ENCODE results near the gene PTPN23.

GRCh38 chr3:47340866-47341265 lies 40.0 kb upstream of the PTPN23 start:
- TF ChIP-seq CTCF (IDR thresholded peaks at IDR 0.05; ENCODE audit: low read length) = no peak
- no peak for TF ChIP-seq EZH2 (optimal IDR thresholded peaks at IDR 0.05; ENCODE audit: low read depth, low read length)
